Mucosa of gallbladder (tissue), 1 donor: ENCODE results near the gene CARMIL1. TPM values are rescaled to one million over a fixed set of nuclear protein-coding genes. Genes with fewer than 3 reads are reported as not detected.
"Not testable (repeated sequence)": the region's sequence is repeated elsewhere in the genome, so short reads cannot be mapped to it uniquely, and the experiment has no call there.

Experiments
- DNase-seq: peaks from one replicate; pipeline ENCODE4 v3.0.0-alpha.2; 2020; ENCODE audit warnings: low spot score
- total RNA-seq: library from RNA; stranded (reverse); gene quantifications from one replicate; pipeline ENCODE4 v1.2.1, GENCODE V29; 2021
- donor health status: DM: no; HTN: no; CAD: no.

The CARMIL1 gene
- total RNA-seq, 1 donor from 2014 or later, result 38.6 TPM

DNA sequence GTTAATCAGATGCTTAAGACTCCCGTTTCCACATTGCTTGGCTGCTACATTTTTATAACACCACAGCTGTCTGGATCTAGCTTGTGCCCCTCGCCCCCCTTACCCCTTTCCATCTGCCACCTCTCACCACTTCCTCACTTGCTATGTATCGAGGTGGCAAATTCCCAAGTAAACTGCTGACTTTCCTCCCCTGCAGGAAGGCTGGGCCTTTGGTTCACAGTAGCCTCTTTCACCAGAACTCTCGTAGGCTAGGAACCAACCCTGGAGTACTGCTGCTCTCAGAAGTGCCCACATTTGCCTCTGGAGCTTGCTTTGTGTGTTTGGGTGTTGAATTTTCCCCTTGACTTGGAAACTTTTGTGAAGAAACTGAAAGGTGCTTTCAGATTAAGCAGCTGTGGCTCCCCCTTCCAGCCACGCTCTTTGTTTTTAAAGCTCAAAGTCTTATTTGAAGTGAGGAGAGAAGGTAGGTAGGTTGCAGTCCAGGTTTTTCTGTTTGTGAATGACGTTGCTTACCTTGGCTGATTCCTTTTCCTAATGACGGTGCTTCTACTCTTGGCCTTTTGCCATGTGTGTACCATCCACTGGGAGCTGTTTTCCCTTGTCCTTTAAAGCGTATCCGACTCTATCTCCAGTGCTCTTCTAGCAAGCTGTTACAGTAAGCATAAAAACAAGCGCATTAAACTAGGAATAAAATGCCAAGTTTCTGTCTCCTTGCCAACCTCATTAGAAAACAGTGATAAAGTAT lies 90.4 kb downstream of the CARMIL1 start:
- no peak for DNase-seq

DNA sequence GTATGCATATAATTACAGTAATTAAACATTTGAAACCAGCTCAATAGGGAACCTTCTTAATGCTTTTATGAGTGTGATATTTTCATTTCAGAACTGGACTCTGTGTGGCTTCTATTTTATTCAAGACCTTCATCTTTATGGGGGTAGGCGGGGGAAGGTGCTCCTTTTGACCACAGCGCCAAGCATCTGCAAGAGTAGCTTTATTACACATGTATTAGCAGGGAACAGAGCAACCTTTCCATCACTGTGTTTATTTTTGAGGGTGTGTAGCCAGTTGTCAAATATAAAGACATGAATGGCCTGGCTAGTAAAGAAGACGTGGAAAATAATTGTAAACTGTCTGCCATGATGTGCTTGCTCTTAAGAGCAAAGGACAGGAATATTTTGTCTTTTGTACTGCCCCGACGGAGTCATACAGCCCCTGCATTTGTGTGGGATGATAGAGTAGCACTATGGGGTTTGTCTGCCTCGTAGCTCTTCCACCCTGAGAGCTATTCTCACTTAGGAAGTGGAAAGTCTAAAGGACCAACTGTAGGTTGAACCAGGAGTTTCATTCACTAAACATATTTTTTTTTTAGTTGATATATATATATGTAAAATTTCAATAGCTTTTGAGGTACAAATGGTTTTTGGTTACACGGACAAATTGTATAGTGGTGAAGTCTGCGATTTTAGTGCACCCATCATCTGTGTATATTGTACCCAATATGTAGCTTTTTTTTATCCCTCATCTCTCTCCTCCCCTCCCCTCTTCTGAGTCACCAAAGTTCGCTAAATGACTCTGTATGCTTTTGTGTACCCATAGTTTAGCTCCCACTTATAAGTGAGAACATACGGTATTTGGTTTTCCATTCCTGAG lies 91.2 kb downstream of the CARMIL1 start:
- no peak for DNase-seq

DNA sequence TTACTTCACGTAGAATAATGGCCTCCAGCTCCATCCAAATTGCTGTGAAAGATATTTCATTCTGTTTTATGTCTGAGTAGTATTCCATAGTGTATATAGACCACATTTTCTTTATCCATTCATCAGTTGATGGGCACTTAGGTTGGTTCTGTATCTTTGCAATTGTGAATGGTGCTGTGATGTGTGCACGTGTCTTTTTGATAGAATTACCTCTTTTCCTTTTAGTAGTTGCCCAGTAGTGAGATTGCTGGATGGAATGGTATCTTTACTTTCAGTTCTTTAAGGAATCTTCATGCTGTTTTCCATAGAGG lies 91.8 kb downstream of the CARMIL1 start:
- DNase-seq, result no peak

DNA sequence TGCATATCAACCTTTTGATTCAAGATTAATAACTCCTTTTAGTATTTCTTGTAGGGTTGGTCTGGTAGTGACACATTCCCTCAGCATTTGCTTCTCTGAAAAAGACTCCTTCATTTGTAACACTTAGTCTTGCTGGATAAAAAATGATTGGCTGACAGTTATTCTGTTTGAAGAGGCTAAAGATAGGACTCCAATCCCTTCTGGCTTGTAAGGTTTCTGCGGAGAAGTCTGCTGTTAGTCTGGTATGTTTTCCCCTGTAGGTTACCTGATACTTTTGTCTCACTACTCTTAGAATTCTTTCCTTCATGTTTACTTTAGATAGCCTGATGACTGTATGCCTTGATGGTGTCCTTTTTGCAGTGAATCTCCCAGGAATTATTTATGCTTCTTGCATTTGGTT lies 96.0 kb downstream of the CARMIL1 start:
- DNase-seq, result no peak

DNA sequence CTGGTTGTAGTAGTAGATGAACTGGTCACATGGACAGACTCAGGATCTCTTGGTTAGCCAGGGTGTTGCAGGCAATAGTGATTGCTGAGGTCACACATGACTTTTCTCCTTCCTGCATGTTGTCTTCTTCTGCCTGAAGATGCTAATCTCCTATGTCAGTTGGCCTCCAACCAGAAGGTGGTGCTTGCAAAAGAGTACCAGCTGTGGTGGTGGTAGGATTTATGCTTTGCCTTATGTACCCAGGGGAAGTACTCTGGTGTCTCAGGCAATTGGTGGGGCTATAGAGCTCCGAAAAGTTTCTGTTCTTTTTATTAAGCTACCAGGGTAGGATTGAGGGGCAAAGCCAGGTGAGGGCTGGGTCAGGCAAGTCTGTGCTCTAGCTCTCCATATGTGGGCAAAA lies 98.5 kb downstream of the CARMIL1 start:
- DNase-seq, result no peak

DNA sequence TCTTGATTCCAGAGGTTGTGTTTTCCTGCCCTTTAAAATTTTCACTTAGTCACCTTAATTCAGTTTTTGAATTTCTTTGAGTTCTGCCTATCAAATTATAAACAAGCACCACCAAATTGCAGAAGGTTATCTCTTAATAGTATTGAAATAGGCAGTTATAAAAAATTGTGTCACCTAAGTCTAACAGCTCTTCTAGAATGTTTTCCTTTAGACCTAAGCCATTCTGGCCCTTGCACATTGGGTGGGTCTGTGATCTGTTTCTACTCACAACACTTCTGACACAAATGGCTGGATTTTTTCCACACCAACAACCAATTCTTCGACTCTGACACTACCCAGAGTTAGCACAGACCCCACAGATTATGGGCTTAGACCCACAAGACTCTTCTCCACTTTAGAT lies 101.9 kb downstream of the CARMIL1 start:
- DNase-seq, result no peak

DNA sequence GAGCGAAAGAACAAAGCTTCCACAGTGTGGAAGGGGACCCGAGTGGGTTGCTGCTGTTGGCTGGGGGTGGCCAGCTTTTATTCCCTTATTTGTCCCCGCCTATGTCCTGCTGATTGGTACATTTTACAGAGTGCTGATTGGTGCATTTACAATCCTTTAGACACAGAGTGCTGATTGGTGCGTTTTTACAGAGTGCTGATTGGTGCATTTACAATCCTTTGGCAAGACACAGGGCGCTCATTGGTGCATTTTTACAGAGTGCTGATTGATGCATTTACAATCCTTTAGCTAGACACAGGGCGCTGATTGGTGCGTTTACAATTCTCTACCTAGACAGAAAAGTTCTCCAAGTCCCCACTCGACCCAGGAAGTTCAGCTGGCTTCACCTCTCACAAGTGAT lies 103.3 kb downstream of the CARMIL1 start:
- DNase-seq, result not testable (repeated sequence)

DNA sequence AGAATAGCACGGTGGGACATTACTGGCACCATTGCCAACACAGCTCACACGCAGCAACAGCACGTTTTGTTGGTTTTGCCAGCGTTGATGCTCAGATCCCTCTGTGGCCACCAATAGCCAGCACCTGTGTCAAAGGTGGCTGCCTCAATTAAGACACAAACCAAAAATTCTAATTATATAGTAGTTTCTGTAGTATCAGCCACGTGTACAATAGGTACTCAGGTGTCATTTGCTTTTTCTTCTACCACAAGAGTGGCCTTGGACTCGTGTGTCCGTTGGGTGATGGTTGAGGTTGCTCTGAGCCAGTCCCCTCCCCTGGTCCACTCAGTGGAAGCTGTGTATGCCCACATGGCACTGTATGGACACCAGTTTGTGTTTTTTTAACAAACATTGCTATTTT lies 105.1 kb downstream of the CARMIL1 start:
- no peak for DNase-seq

DNA sequence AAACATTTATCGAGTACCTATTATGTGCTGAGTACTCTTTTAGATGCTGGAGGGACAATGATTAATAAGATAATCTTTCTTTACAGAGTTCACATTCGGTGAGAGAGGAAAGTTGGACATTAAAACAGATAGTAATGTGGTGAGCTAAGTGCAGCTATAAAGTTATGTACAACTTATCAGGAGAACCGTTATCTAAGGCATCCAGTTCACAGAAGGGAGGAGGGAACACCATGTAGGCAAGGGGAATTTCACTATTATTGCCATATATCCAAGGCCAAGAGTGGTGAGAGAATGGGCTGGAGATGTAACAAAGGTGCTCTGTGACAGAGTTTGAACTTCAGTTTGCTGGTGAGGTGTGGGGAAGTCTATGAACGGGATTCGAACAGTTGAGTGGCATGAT lies 105.8 kb downstream of the CARMIL1 start:
- no peak for DNase-seq

DNA sequence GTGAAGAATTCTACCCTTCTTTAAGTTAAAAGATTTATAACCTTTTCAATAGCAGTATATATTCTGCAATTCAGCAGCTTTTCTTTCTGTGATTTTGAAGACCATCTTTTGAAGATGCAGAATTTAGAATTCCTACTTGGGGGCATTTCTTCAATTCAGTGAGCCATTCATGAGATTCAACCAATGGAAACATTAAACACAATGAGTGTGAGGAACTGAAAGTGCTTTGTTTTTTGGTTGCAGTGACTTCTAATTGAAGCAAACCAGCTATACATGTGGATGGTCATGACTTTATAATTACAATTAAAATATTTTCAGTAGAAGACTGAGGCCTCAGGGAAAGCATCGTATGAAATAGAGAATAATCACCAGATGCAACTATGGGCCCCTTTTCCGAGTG lies 108.3 kb downstream of the CARMIL1 start:
- DNase-seq, result no peak

DNA sequence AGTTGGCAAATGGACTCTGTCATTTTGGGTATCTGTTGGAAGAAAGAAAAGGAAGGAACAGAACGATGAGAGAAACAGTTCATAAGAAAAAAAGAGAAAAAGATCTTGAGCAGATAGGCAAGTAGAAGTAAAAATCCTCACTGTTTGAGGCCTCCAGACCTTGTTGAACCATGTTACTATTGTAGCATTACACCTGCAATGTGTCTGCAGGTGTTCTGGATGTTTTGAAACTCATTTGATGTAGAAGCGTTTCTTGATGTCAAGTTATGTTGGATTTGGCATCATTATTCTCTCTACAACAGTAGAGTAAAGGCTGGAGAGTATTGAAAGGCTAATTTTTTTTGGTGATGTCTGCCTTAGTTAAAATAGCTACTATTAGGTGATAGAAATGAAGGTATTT lies 108.7 kb downstream of the CARMIL1 start:
- no peak for DNase-seq

DNA sequence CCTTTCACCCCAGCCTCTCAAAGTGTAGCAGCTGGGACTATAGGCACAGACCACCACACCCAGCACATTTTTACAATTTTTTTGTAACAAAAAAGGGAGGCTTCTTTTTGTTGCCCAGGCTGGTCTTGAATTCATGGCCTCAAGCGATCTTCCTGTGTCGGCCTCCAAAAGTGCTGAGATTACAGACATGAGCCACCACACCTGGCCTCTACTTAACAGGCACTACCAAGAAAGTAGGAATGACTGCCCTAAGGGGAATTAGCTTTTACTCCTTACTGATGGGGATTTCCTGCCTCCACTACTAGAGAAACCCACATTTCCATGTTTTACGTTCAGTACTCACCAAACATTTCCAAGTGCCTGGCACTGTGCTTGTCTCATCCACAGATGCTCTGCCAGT lies 109.6 kb downstream of the CARMIL1 start:
- DNase-seq, result no peak

DNA sequence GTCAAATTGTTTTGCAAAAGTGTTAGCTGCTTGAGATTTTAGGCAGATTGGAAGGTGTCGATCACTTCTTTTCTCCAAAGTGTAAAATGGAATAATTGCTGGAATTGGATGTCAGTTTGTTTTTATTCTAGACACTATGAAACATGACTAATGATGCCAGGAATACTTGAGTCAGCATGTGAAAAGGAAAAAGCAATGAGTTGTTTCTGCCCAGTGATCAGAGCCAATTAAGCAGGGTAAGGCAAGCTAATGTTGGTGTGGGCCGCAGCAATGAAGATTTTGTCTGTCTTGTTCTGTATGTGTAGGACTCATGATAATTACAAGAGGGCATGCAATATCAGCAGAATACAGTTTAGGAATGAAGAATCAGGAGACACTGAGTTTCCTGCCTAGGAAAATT lies 110.3 kb downstream of the CARMIL1 start:
- no peak for DNase-seq

DNA sequence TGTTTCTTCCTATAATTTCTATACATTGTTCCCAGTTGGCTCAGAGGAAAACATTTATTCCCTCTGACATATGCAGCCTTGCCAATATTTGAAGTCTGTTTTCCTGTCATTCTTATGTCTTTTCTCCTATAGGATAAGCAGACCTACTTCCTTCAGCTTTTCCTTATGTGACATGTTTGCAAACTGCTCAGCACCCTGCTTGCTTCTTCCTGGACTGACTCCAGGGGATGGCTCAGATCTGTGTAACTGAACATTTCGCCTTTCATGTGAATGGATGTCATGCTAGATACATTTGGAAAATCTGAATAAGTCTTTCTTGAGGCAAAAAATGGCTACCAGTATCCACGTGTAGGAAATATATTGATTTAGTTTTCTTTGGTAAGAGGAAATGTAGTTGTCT lies 113.2 kb downstream of the CARMIL1 start:
- no peak for DNase-seq

DNA sequence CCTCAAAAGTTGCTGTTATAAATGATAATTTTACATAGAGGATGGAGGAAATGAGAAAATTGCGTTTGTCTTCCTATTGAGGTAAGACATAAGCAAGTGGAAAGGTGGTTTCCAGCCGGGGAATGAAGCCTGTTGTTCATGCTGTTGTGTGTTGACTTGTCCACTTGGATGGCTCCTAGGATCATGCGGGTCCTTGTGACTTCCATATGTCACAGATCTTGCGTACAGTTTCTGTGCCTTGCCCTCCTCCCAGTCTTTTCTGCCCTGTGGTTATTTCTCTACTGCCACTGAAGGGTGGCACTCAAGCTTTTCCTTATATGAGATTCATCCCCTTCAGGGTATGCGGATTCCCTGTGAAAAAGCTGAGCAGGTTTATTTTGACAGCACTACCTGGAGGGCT lies 116.6 kb downstream of the CARMIL1 start:
- DNase-seq, result no peak

DNA sequence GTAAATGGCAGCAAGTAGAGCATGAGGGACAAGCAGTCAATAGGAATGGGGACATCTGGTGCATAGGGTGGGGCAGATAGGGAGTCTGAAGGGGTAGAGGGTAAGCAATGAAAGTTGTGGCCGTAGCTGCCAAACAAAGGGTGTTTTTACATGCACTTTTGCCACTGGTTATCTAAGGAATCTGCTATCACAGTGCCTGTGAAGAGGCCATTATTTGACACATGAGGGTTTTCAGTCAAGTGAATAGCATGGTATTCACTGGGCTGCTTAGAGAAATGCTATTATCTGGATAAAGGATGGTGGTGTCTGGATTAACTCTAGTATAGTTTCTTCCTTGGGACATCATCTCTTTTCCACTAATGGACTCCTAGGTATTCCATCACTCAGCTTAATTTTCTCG lies 118.2 kb downstream of the CARMIL1 start:
- no peak for DNase-seq

DNA sequence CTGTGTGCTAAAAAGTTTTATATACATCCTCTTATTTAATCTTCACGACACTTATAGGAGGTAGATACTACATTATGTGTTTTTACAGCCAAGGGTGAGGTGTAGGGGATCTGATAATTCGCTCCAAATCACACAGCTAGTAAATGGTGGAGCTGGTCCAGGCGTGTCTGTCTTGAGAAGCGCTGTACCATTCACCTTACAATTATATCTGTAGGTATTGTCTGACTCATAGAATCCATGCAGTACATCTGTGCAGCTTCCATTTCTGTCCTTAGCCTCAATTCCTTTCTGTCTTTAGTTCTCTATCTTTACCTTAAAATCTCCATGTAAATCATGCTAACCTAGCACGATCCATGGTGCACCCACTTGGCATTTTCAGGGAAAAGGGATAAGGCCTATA lies 120.7 kb downstream of the CARMIL1 start:
- no peak for DNase-seq

DNA sequence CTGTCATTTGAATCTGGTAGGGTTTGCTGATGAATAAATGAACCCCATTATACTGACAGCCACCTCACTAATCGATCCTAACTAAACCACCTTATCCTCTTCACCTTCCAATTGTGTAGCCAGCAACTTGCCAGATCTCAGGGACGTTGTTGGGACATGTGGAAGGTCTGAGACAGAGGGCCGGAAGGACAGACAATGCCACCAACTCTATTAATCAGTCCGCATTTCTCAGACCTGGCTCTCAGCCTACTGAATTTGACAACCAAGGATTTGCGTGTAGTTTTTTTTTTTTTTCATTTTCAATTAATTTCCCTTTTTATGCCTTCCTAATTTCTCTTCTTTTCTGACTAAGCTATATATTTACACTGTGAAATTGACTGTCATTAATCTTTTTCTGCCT lies 122.5 kb downstream of the CARMIL1 start:
- DNase-seq, result no peak

DNA sequence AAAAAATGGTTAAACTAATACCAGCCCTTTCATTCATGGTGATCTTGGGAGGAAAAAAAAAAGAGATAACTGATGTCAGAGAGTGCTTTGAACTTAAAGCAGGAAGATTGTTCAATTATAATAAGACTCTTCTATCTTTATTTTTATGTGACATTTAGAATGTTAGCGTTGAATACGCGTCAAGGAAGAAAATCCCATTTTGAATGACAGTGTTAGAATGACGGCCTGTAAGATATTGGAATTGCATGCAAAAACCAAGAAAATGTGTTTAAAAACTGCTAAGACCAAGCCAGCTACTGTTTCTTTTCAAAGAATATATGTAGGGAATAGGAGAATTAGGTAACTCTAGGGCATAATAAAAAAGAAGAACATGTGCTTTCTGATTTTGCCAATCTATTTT lies 123.0 kb downstream of the CARMIL1 start:
- DNase-seq, result no peak

DNA sequence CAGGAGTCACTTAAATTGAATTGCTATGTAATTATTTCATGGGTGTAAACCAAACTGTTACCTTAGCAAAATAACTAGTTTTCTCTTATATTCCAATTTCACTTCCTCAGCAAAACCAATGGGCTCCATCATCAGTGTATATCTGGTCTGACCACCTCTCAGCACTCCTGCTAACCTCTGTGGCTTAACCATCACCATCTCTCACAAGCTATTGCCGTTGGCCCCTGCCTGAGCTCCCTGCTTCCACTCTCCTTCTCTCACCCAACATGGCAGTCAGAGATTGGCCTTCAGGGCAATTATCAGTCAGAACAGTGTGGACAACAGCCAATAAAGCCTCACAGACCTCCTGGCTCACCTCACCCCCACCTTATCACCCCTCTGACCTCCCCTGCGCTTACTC lies 124.0 kb downstream of the CARMIL1 start:
- no peak for DNase-seq

DNA sequence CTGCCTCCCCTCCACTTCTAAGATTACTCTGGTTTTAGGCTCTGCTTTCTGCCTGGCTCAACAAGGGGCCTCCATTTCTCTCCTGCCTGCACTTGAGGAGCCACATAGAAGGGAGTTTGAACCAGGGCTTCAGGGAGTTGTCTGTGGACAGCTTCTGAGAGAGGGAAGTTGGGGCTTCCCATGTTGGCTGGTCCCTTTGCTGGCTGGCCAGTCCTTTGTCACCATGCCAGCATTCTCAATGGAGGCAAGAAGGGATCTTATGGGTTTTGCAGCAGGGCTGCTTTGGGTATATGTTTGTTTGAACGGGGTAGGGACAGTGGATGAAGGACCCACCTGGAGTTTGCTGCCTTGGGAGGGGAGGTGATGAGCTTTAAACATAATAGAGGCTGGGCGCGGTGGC lies 124.9 kb downstream of the CARMIL1 start:
- no peak for DNase-seq

DNA sequence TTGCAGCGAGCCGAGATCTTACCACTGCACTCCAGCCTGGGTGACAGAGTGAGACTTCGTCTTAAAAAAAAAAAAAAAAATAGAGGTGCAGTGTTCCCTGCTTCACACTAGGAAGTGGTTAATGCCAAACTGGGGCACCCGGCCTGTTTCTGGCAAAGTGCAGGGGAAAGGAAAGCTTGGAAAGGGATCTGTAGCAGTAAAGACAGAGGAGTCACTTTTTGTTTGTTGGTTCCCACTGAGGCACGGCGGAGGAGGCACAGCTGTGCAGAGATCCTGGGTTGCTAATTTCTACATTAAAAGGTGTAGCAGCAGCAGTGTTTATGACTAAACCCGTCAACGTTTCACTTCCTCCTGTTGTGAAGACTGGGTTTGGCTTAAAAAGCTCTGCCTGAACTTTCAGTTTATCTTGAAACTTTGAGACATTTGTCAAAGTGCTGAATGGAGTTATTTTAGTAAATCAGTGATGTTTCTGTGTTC lies 125.6 kb downstream of the CARMIL1 start:
- no peak for DNase-seq

DNA sequence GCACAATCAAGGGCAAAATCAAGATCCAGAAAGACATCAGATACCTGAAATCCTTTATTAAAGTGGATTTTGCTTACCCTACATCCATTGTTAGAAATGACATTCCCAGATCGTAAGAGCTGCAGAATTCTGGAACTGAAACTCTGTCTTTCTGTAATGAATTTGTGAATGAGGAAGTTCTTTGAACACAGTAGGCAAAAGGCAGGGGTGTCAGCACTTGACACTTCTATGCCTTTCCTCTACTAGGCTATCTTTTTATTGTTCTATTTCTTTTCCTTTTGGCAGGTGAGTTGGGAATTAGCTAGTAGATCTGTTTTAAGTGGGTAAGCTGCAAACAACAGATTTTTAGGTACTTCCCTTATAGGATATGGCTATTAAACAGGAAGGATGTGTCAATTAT lies 126.3 kb downstream of the CARMIL1 start:
- no peak for DNase-seq
